Spleen (tissue), 7 donors: ENCODE data around the gene PARD3B.

Experiments
- CTCF ChIP-seq, 11 experiments: fragments of 200-600 bp in 7 of 11; fragments of 450-650 bp in 4 of 11; sonication (generic) in 4 of 11; IDR thresholded peaks in 8 of 11; conservative IDR thresholded peaks in 3 of 11; 1 replicate in 7 of 11; 2 replicates in 4 of 11; pipeline versions ENCODE4 v1.4.0 to v1.8.0; 2016 to 2021; ENCODE audit warnings: antibody characterized with exemption in 11 of 11, inconsistent platforms in 4 of 11, mild to moderate bottlenecking in 1 of 11
- POLR2A ChIP-seq, 3 donors: fragments of 450-650 bp; IDR thresholded peaks; one replicate each; pipeline ENCODE4 v1.5.1; 2017; ENCODE audit warnings: antibody characterized with exemption in 3 of 3, mild to moderate bottlenecking in 1 of 3
- POLR2AphosphoS5 ChIP-seq, 3 donors: sonication (generic); formaldehyde crosslinking; IDR thresholded peaks; one replicate each; pipeline ENCODE4 v1.5.1; 2017; ENCODE audit warnings: antibody characterized with exemption in 3 of 3
- donor health status: DM: no; HTN: no; CAD: no; lungs with moderate emphysema.
- donor health status: DM: no; HTN: no; CAD: no.
- donor health status: DM: no; HTN: no; CAD: no.

GRCh38 chr2:205403244-205403825 is 858.1 kb downstream of the PARD3B start:
- no peak for TF ChIP-seq CTCF (IDR thresholded peaks at IDR 0.05 in 8 of 11, conservative IDR thresholded peaks at IDR 0.05 in 3 of 11)
- no peak for TF ChIP-seq POLR2A (IDR thresholded peaks at IDR 0.05)
- no peak for TF ChIP-seq POLR2AphosphoS5 (IDR thresholded peaks at IDR 0.05)
